Measurements from ENCODE around the gene CLPTM1L.
"Not testable (repeated sequence)": the region's sequence is repeated elsewhere in the genome, so short reads cannot be mapped to it uniquely, and the experiment has no call there.

Gene CLPTM1L

DNA sequence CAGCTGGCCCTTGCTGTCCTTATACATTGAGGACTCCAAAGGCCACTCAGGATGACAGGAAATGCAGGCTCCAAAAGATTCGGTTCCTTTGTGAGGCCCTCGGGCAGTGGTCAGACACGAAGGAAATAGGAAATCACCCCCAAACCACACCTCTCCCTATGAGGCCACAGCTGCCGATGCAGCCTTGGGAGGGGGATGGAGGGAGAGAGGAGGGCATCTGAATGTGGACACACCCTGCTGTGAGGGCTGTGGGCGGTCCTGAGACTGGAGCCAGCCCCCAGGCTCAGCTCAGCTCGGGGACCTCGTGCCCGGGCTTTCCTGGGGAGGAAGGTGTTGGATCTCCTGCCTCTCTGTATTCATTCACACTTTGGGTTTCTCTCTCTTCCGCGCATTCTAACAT, 2.7 kb upstream of the CLPTM1L start:
- H3K4me3 ChIP-seq (ENCODE audit: low read depth, low read length): no peak overlapping the region
- no peak overlapping the region for H3K27ac ChIP-seq (ENCODE audit: low read depth, low read length)
- H3K9ac ChIP-seq (ENCODE audit: low read length): no peak overlapping the region

DNA sequence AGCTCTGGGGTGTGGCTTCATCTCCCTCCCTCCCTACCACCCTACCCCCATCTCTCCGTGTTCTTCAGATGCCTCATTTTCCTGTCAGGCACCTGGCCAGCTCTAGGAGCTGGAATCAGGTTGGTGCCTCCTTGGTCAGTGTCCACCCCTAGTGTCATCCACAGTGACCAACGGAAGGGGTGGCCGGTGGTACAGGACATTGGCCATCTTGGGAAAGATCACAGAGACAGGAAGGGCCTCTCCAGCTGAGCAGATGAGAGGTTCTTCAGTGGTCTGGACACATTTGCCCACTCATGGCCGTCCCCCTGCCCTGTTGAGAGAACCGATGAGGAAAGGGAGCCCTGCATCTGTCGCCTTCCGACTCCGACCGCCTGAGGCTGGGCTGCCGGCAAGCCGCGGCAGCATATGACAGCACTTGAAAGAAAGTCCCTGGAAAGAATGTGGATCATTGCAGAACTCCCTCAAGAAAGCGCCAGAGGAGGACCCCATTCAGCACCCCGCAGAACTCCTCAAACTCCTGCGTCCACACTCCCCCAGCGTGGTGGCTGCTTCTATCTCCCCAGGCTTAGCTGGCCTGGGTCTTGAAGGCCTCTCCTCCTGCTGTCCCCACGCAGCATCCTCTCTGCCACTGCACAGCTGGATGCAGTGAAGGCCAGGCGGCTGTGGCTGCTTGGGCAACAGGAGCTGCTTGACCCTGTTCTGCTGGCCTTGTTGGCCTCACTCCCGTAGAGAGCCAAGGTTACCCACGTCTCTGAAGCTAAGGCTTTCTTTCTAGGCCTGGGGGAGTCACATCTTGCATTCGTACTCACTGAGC, 1.9 kb upstream of the CLPTM1L start:
- H3K9ac ChIP-seq (ENCODE audit: low read length): no peak overlapping the region
- H3K4me1 ChIP-seq (ENCODE audit: control insufficient read depth, insufficient read depth, low read length): peaks cover 9% of the 10 kb centered on the region
- H3K4me3 ChIP-seq (ENCODE audit: low read depth, low read length): no peak overlapping the region
- H3K27me3 ChIP-seq (ENCODE audit: control insufficient read depth, insufficient read depth, low read length): no peaks in the 10 kb centered on the region
- no peak overlapping the region for H3K27ac ChIP-seq (ENCODE audit: low read depth, low read length)
- no peaks in the 10 kb centered on the region for H3K9me3 ChIP-seq (ENCODE audit: control insufficient read depth, insufficient read depth, low read depth, low read length)
- H3K36me3 ChIP-seq (ENCODE audit: control insufficient read depth, insufficient read depth, low read length): peaks cover 16% of the 10 kb centered on the region

More for the DNA sequence above, 2.7 kb upstream of the CLPTM1L start:
- H3K9me3 ChIP-seq (ENCODE audit: control insufficient read depth, insufficient read depth, low read depth, low read length): no peaks in the 10 kb centered on the region
- no peaks in the 10 kb centered on the region for H3K27me3 ChIP-seq (ENCODE audit: control insufficient read depth, insufficient read depth, low read length)
- peaks cover 9% of the 10 kb centered on the region for H3K4me1 ChIP-seq (ENCODE audit: control insufficient read depth, insufficient read depth, low read length)
- peaks cover 9% of the 10 kb centered on the region for H3K36me3 ChIP-seq (ENCODE audit: control insufficient read depth, insufficient read depth, low read length)

GRCh38 chr5:1345876-1346626, 1.2 kb upstream of the CLPTM1L start:
- Histone ChIP-seq H3K9me3 (ENCODE audit: control insufficient read depth, insufficient read depth, low read depth, low read length) (no peaks in the 10 kb centered on the region), H3K9ac (ENCODE audit: low read length) (peak overlapping the region; percentile 81), H3K27ac (ENCODE audit: low read depth, low read length) (no peak overlapping the region; the same call in 1 of the 2 replicates), H3K4me1 (ENCODE audit: control insufficient read depth, insufficient read depth, low read length) (peaks cover 9% of the 10 kb centered on the region), H3K4me3 (ENCODE audit: low read depth, low read length) (peak overlapping the region; percentile 98), H3K27me3 (ENCODE audit: control insufficient read depth, insufficient read depth, low read length) (no peaks in the 10 kb centered on the region), H3K36me3 (ENCODE audit: control insufficient read depth, insufficient read depth, low read length) (peaks cover 24% of the 10 kb centered on the region)

DNA sequence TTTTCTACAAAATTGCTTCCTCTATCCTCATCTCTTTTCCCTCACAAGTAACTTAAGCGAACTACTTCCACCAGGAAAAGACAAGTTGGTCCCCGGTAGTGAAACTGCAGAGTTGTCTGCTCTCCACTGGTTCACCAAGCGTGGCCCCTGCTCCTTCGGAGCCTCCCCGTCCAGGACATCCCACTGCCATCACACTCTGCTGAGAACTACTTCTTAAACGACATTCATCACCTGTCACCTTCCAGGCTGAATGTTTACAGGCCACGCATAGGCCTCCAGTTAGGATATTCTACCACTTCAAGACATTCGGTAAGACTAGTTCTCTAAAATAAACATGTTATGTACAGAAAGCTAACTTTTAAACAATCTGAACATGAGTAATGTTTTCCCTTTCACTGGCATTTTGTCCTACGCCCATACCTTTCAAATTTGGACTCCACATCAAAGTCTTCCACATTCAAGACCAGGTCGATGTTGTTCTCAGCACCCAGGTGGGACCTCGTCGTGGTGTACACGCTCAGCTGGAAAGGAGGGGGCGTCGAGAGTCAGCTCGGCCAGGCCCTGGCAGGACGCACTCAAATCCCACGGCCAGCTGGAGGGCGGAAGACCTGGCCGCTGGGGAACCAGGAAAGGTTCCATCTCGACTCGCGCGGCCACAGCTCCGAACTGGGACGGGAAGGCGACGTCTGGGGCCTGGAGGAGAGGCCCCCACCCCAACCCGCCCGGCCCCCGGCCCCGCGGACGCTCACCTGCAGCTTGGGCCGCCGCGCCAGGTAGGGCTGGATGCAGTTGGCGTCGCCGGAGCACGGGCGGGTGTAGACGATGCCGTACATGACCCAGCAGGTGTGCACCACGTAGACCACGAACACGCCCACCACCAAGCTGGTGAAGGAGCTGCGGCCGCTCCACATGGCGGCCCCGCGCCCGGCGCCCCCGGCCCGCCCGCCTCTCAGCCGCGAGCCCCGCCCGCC, 683 bp downstream of the CLPTM1L start:
- no peaks in the 10 kb centered on the region for H3K27me3 ChIP-seq (ENCODE audit: control insufficient read depth, insufficient read depth, low read length)
- no peak overlapping the region for H3K27ac ChIP-seq (ENCODE audit: low read depth, low read length)
- peak overlapping the region; percentile 98 for H3K4me3 ChIP-seq (ENCODE audit: low read depth, low read length)
- H3K9ac ChIP-seq (ENCODE audit: low read length): peak overlapping the region; percentile 68
- H3K4me1 ChIP-seq (ENCODE audit: control insufficient read depth, insufficient read depth, low read length): peaks cover 9% of the 10 kb centered on the region
- peaks cover 37% of the 10 kb centered on the region for H3K36me3 ChIP-seq (ENCODE audit: control insufficient read depth, insufficient read depth, low read length)
- no peaks in the 10 kb centered on the region for H3K9me3 ChIP-seq (ENCODE audit: control insufficient read depth, insufficient read depth, low read depth, low read length)

- H3K9me3 ChIP-seq (ENCODE audit: control insufficient read depth, insufficient read depth, low read depth, low read length): no peaks in the 10 kb centered on the region
- peaks cover 46% of the 10 kb centered on the region for H3K36me3 ChIP-seq (ENCODE audit: control insufficient read depth, insufficient read depth, low read length)
- H3K27me3 ChIP-seq (ENCODE audit: control insufficient read depth, insufficient read depth, low read length): no peaks in the 10 kb centered on the region
- no peak overlapping the region for H3K9ac ChIP-seq (ENCODE audit: low read length)
- H3K4me1 ChIP-seq (ENCODE audit: control insufficient read depth, insufficient read depth, low read length): peaks cover 4% of the 10 kb centered on the region
- peak overlapping the region; percentile 98; the same call in 1 of the 2 replicates for H3K4me3 ChIP-seq (ENCODE audit: low read depth, low read length)
- no peak overlapping the region for H3K27ac ChIP-seq (ENCODE audit: low read depth, low read length)
These were observed 1.6 kb downstream of the CLPTM1L start for GRCh38 chr5:1343315-1343751.

- H3K4me3 ChIP-seq (ENCODE audit: low read depth, low read length); H3K4me1 ChIP-seq (ENCODE audit: control insufficient read depth, insufficient read depth, low read length); H3K27ac ChIP-seq (ENCODE audit: low read depth, low read length); H3K9ac ChIP-seq (ENCODE audit: low read length); H3K9me3 ChIP-seq (ENCODE audit: control insufficient read depth, insufficient read depth, low read depth, low read length); H3K27me3 ChIP-seq (ENCODE audit: control insufficient read depth, insufficient read depth, low read length): not testable (repeated sequence)
- H3K36me3 ChIP-seq (ENCODE audit: control insufficient read depth, insufficient read depth, low read length): peaks cover 52% of the 10 kb centered on the region
These were observed 2.2 kb downstream of the CLPTM1L start for GRCh38 chr5:1342711-1343110.

GRCh38 chr5:1342268-1342667, 2.6 kb downstream of the CLPTM1L start:
- no peak overlapping the region for H3K9ac ChIP-seq (ENCODE audit: low read length)

DNA sequence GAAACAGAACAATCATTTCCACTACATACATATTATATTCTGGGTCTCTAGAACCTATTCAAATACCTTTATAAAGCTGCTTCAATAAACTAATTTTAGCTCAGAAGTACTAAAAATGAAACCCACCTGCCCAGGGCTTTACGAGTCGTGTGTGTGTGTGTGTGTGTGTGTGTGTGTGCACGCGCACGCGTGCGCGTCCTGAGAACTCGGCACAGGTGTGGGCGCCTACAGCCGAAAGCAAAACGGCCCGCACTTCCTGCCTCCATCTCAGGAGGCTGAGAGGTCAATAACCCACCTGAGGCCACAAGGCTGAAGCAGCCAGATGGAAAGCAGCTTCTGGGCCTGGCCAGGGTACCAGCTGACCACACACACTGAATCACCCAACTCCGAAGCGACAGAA, 3.0 kb downstream of the CLPTM1L start:
- H3K36me3 ChIP-seq (ENCODE audit: control insufficient read depth, insufficient read depth, low read length): peaks cover 60% of the 10 kb centered on the region
- H3K27me3 ChIP-seq (ENCODE audit: control insufficient read depth, insufficient read depth, low read length): no peaks in the 10 kb centered on the region
- no peak overlapping the region for H3K4me3 ChIP-seq (ENCODE audit: low read depth, low read length)
- no peak overlapping the region for H3K27ac ChIP-seq (ENCODE audit: low read depth, low read length)
- no peak overlapping the region for H3K9ac ChIP-seq (ENCODE audit: low read length)
- no peaks in the 10 kb centered on the region for H3K9me3 ChIP-seq (ENCODE audit: control insufficient read depth, insufficient read depth, low read depth, low read length)
- H3K4me1 ChIP-seq (ENCODE audit: control insufficient read depth, insufficient read depth, low read length): peaks cover 4% of the 10 kb centered on the region

More at GRCh38 chr5:1342268-1342667, 2.6 kb downstream of the CLPTM1L start:
- H3K27ac ChIP-seq (ENCODE audit: low read depth, low read length): no peak overlapping the region
- peaks cover 4% of the 10 kb centered on the region for H3K4me1 ChIP-seq (ENCODE audit: control insufficient read depth, insufficient read depth, low read length)
- H3K9me3 ChIP-seq (ENCODE audit: control insufficient read depth, insufficient read depth, low read depth, low read length): no peaks in the 10 kb centered on the region
- H3K27me3 ChIP-seq (ENCODE audit: control insufficient read depth, insufficient read depth, low read length): no peaks in the 10 kb centered on the region
- no peak overlapping the region for H3K4me3 ChIP-seq (ENCODE audit: low read depth, low read length)
- peaks cover 56% of the 10 kb centered on the region for H3K36me3 ChIP-seq (ENCODE audit: control insufficient read depth, insufficient read depth, low read length)

DNA sequence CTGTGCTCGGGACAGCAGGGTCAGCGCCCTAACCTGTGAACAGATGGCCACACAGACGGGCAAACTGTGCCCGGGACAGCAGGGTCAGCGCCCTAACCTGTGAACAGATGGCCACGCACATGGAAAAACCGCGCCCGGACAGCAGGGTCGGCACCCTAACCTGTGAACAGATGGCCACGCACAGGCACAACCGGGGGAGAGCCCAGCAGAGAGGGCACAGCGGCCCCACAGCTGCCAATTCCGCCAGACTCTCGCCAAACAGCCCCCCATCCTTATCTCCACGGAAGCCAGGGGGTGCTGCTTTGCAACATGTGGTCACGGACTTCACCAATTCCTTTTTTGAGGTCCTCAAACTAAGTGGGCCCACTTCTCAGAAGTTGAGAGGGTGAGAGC, 5.1 kb downstream of the CLPTM1L start:
- peaks cover 81% of the 10 kb centered on the region for H3K36me3 ChIP-seq (ENCODE audit: control insufficient read depth, insufficient read depth, low read length)
- H3K4me1 ChIP-seq (ENCODE audit: control insufficient read depth, insufficient read depth, low read length); H3K27ac ChIP-seq (ENCODE audit: low read depth, low read length); H3K9me3 ChIP-seq (ENCODE audit: control insufficient read depth, insufficient read depth, low read depth, low read length); H3K9ac ChIP-seq (ENCODE audit: low read length); H3K27me3 ChIP-seq (ENCODE audit: control insufficient read depth, insufficient read depth, low read length); H3K4me3 ChIP-seq (ENCODE audit: low read depth, low read length): not testable (repeated sequence)

DNA sequence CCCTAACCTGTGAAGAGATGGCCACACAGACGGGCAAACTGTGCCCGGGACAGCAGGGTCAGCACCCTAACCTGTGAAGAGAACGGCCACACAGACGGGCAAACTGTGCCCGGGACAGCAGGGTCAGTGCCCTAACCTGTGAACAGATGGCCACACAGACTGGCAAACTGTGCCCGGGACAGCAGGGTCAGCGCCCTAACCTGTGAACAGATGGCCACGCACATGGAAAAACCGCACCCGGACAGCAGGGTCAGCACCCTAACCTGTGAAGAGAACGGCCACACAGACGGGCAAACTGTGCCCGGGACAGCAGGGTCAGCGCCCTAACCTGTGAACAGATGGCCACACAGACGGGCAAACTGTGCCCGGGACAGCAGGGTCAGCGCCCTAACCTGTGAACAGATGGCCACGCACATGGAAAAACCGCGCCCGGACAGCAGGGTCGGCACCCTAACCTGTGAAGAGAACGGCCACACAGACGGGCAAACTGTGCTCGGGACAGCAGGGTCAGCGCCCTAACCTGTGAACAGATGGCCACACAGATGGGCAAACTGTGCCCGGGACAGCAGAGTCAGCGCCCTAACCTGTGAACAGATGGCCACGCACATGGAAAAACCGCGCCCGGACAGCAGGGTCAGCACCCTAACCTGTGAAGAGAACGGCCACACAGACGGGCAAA, 5.6 kb downstream of the CLPTM1L start:
- not testable (repeated sequence) for H3K27me3 ChIP-seq (ENCODE audit: control insufficient read depth, insufficient read depth, low read length); H3K4me1 ChIP-seq (ENCODE audit: control insufficient read depth, insufficient read depth, low read length); H3K4me3 ChIP-seq (ENCODE audit: low read depth, low read length); H3K27ac ChIP-seq (ENCODE audit: low read depth, low read length); H3K9me3 ChIP-seq (ENCODE audit: control insufficient read depth, insufficient read depth, low read depth, low read length); H3K9ac ChIP-seq (ENCODE audit: low read length)
- peaks cover 86% of the 10 kb centered on the region for H3K36me3 ChIP-seq (ENCODE audit: control insufficient read depth, insufficient read depth, low read length)

Data from HUES6 (cell line).